A673 (cell line): Measurements from ENCODE around the gene DACT2. TPM values are rescaled to one million over a fixed set of nuclear protein-coding genes. Genes with fewer than 3 reads are reported as not detected.

Source experiments
- BruUV-seq: library from RNA; stranded (reverse); fragments of 400-500 nt; replicated peaks from 2 replicates; lab custom pipeline; 2021; lab: Mats Ljungman, UMichigan
- CTCF ChIA-PET: fragments of 300-600 bp; sonication (Branson Sonifier 250); formaldehyde crosslinking; loops from one replicate; lab custom pipeline; 2022; ENCODE audit warnings: antibody characterized with exemption; lab: Charles Lee
- POLR2A ChIA-PET: fragments of 300-600 bp; sonication (Branson Sonifier 250); formaldehyde crosslinking; loops from one replicate; lab custom pipeline; 2022; ENCODE audit warnings: antibody characterized with exemption; ENCODE audit not compliant: low non-redundant PET; lab: Charles Lee
- DNase-seq: peaks from one replicate; pipeline ENCODE4 v3.0.0-alpha.2; 2015; ENCODE audit warnings: low spot score
- H3K27ac ChIP-seq: fragments of 200-600 bp; sonication (generic); 2 replicates; pipeline ENCODE4 v1.5.1; 2016; ENCODE audit warnings: mixed run types, low read depth, mild to moderate bottlenecking, mixed read lengths, antibody characterized with exemption, low read length; ENCODE audit not compliant: poor library complexity, severe bottlenecking
- H3K27me3 ChIP-seq: fragments of 200-600 bp; sonication (generic); replicated peaks from 2 replicates; pipeline ENCODE4 v1.6.1; 2017; ENCODE audit warnings: mixed run types, low read depth, mild to moderate bottlenecking, mixed read lengths, antibody characterized with exemption, low read length; ENCODE audit not compliant: insufficient read depth, poor library complexity
- H3K36me3 ChIP-seq: fragments of 200-600 bp; sonication (generic); 2 replicates; pipeline ENCODE4 v1.6.1; 2016; ENCODE audit warnings: mixed run types, mild to moderate bottlenecking, mixed read lengths, antibody characterized with exemption, low read length; ENCODE audit not compliant: insufficient read depth, poor library complexity, severe bottlenecking
- H3K4me1 ChIP-seq: fragments of 200-600 bp; sonication (generic); 2 replicates; pipeline ENCODE4 v1.6.1; 2017; ENCODE audit warnings: mixed run types, mild to moderate bottlenecking, mixed read lengths, antibody characterized with exemption, low read length; ENCODE audit not compliant: insufficient read depth, poor library complexity, severe bottlenecking
- H3K4me3 ChIP-seq: fragments of 200-600 bp; sonication (generic); 2 replicates; pipeline ENCODE4 v1.5.1; 2016; ENCODE audit warnings: low read depth, mixed run types, mild to moderate bottlenecking, mixed read lengths, low read length; ENCODE audit not compliant: poor library complexity, severe bottlenecking
- H3K9me3 ChIP-seq: fragments of 200-600 bp; sonication (generic); 2 replicates; pipeline ENCODE4 v1.6.1; 2016; ENCODE audit warnings: mixed run types, low read depth, mild to moderate bottlenecking, mixed read lengths, antibody characterized with exemption, low read length; ENCODE audit not compliant: poor library complexity, severe bottlenecking
- CTCF ChIP-seq: fragments of 300-800, 200-600 bp; sonication (generic); conservative IDR thresholded peaks from 2 replicates; pipeline ENCODE4 v1.5.1; 2017; ENCODE audit warnings: low read depth, mild to moderate bottlenecking, antibody characterized with exemption, low read length, moderate library complexity, mixed read lengths
- EZH2 ChIP-seq: fragments of 200-600 bp; sonication (generic); IDR thresholded peaks from 2 replicates; pipeline ENCODE4 v1.6.1; 2017; ENCODE audit warnings: borderline replicate concordance, low read depth, mild to moderate bottlenecking, mixed read lengths, antibody characterized with exemption, low read length; ENCODE audit not compliant: poor library complexity, severe bottlenecking
- intact Hi-C: fragments of 100-400 bp; cut with micrococcal nuclease; formaldehyde crosslinking; loops from one replicate; pipeline ENCODE4 v1.10.0; 2022; ENCODE audit not compliant: unreplicated experiment
- total RNA-seq: library from RNA; stranded (reverse); gene quantifications from 2 replicates; pipeline ENCODE4 v1.2.3, GENCODE V29; 2021

Gene DACT2
- total RNA-seq, 1 experiment from 2014 or later: 18.7 TPM

- DNase-seq: no peak
- no peak overlapping the region for H3K4me3 ChIP-seq
- H3K9me3 ChIP-seq: no peaks in the 10 kb centered on the region
- H3K36me3 ChIP-seq: no peaks in the 10 kb centered on the region
- H3K27me3 ChIP-seq: no peaks in the 10 kb centered on the region
- peaks cover 31% of the 10 kb centered on the region for H3K4me1 ChIP-seq
- BruUV-seq: no TSS peak
- ChIA-PET CTCF (no interaction called here), POLR2A (no interaction called here)
- H3K27ac ChIP-seq: peak overlapping the region; percentile 64
- intact Hi-C loops: no loop called here
- no peak for TF ChIP-seq EZH2
- no peak for TF ChIP-seq CTCF
Observed at GRCh38 chr6:168272415-168273325, 46.9 kb downstream of the DACT2 start.

- H3K27ac ChIP-seq: no peak overlapping the region
- H3K4me1 ChIP-seq: peaks cover 31% of the 10 kb centered on the region
- POLR2A ChIA-PET: no interaction called here
- H3K27me3 ChIP-seq: no peaks in the 10 kb centered on the region
- TF ChIP-seq CTCF (no peak), EZH2 (no peak)
- intact Hi-C loops: no loop called here
- no peak for DNase-seq
- no peak overlapping the region for H3K4me3 ChIP-seq
- no TSS peak for BruUV-seq
- CTCF ChIA-PET: no interaction called here
- H3K36me3 ChIP-seq: no peaks in the 10 kb centered on the region
- H3K9me3 ChIP-seq: no peaks in the 10 kb centered on the region
Observed at GRCh38 chr6:168270274-168271172, 49.1 kb downstream of the DACT2 start.

- Histone ChIP-seq H3K9me3 (no peaks in the 10 kb centered on the region), H3K27ac (no peak overlapping the region), H3K36me3 (no peaks in the 10 kb centered on the region), H3K4me3 (no peak overlapping the region), H3K27me3 (no peaks in the 10 kb centered on the region), H3K4me1 (peaks cover 30% of the 10 kb centered on the region)
- intact Hi-C loops: no loop called here
- TF ChIP-seq CTCF: no peak
- TF ChIP-seq EZH2: no peak
- CTCF ChIA-PET: no interaction called here
- BruUV-seq: no TSS peak
- POLR2A ChIA-PET: no interaction called here
- no peak for DNase-seq
Observed at GRCh38 chr6:168269455-168270243, 49.9 kb downstream of the DACT2 start.
